Measurements from ENCODE around the gene TNRC6A. TPM values are rescaled to one million over a fixed set of nuclear protein-coding genes. Genes with fewer than 3 reads are reported as not detected.
"Not testable (repeated sequence)": the region's sequence is repeated elsewhere in the genome, so short reads cannot be mapped to it uniquely, and the experiment has no call there.

Gene TNRC6A
- total RNA-seq, 1 experiment from 2014 or later, result 41.7 TPM

- DNase-seq, result peak; percentile 35
- Histone ChIP-seq H3K36me3 (replicated peaks; ENCODE audit: control insufficient read depth, insufficient read depth, low read length) (no peaks in the 10 kb centered on the region), H3K4me3 (ENCODE audit: insufficient read depth, low read depth, low read length) (no peak within 1 kb of the TSS), H3K27me3 (ENCODE audit: control insufficient read depth, insufficient read depth, low read length) (no peaks in the 10 kb centered on the region)
Observed at GRCh38 chr16:24845726-24846547, 116.5 kb downstream of the TNRC6A start, which contains the start of gene SLC5A11. TSS of gene SLC5A11 (plus strand) at chr16:24845963. CDS start at chr16:24858644, 12,681 bp downstream.

DNA sequence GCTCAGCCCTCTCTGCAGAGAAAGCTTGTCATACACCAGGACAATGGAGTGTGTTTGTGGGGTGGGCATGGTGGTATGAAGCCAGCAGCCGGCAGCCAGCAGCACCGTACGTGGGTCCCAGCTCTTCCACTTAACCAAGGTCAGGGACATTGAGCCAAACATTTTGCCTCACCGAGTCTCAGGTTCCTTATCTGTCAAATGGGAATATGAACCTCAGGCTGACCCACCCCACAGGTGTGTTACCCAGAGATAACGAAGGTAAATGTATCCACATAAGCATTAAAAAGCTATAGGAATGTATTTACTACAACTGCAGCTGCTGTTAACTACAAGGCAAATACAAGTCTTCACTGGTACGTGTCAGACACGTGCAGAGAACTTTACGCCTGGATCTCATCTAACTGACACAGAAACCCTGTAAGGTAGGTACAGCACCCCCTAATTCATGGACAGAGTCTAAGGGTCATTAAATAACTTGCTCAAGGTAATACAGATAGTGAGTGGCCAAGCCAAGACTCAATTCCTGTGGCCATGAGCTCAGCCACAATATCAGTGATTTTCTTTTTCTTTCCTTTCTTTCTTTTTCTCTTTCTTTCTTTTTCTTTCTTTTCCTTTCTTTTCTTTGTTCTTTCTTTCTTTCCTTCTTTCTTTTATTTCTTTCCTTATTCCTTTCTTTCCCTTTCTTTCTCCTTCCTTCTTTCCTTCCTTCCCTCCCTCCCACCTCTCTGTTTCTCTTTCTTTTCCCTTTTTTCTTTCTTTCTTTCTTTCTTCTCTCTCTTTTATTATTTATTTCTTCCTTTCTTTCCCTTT is 117.3 kb downstream of the TNRC6A start:
- no peak for DNase-seq
- Histone ChIP-seq H3K36me3 (replicated peaks; ENCODE audit: control insufficient read depth, insufficient read depth, low read length) (no peaks in the 10 kb centered on the region), H3K27me3 (ENCODE audit: control insufficient read depth, insufficient read depth, low read length) (no peaks in the 10 kb centered on the region), H3K4me3 (ENCODE audit: insufficient read depth, low read depth, low read length) (no peak overlapping the region)

DNA sequence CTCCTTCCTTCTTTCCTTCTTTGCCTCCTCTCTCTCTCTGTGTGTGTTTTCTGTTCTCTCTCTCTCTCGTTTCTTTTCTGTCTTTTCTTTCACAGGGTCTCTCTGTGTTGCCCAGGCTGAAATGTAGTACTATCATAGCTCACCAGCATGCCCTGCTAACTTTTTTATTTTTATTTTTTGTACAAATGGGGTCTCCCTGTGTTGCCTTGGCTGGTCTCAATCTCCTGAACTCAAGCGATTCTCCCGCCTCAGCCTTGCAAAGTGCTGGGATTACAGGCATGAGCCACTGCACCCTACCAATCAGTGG is 117.9 kb downstream of the TNRC6A start:
- Histone ChIP-seq H3K36me3 (replicated peaks; ENCODE audit: control insufficient read depth, insufficient read depth, low read length) (no peaks in the 10 kb centered on the region), H3K4me3 (ENCODE audit: insufficient read depth, low read depth, low read length) (no peak overlapping the region), H3K27me3 (ENCODE audit: control insufficient read depth, insufficient read depth, low read length) (no peaks in the 10 kb centered on the region)
- no peak for DNase-seq

- DNase-seq, result no peak
- H3K36me3 ChIP-seq (replicated peaks; ENCODE audit: control insufficient read depth, insufficient read depth, low read length), result no peaks in the 10 kb centered on the region
- no peak overlapping the region for H3K4me3 ChIP-seq (ENCODE audit: insufficient read depth, low read depth, low read length)
- H3K27me3 ChIP-seq (ENCODE audit: control insufficient read depth, insufficient read depth, low read length), result no peaks in the 10 kb centered on the region
Observed at GRCh38 chr16:24848065-24848464, 118.6 kb downstream of the TNRC6A start.

DNA sequence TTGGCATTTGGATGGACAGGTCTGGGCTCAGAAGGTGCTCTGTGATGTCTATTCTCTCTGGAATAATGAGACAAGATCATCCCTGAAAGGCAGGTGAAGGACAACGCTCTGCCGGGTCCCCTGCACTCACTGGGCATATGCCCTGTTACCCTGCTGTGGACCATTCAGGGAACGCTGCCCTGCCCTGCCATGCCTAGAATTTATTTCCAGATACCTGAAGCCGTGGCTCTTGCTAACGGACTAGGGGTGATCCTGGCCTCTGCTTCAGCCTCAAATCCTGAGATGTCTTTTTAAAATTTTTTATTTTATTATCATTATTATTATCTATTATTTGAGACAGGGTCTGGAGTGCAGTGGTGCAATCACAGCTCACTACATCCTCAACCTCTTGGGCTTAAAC is 120.2 kb downstream of the TNRC6A start:
- Histone ChIP-seq H3K36me3 (replicated peaks; ENCODE audit: control insufficient read depth, insufficient read depth, low read length) (no peaks in the 10 kb centered on the region), H3K4me3 (ENCODE audit: insufficient read depth, low read depth, low read length) (no peak overlapping the region), H3K27me3 (ENCODE audit: control insufficient read depth, insufficient read depth, low read length) (no peaks in the 10 kb centered on the region)
- DNase-seq, result no peak

GRCh38 chr16:24850289-24850938 is 121.0 kb downstream of the TNRC6A start:
- H3K36me3 ChIP-seq (replicated peaks; ENCODE audit: control insufficient read depth, insufficient read depth, low read length), result no peaks in the 10 kb centered on the region
- H3K4me3 ChIP-seq (ENCODE audit: insufficient read depth, low read depth, low read length), result no peak overlapping the region
- H3K27me3 ChIP-seq (ENCODE audit: control insufficient read depth, insufficient read depth, low read length), result no peaks in the 10 kb centered on the region
- no peak for DNase-seq

DNA sequence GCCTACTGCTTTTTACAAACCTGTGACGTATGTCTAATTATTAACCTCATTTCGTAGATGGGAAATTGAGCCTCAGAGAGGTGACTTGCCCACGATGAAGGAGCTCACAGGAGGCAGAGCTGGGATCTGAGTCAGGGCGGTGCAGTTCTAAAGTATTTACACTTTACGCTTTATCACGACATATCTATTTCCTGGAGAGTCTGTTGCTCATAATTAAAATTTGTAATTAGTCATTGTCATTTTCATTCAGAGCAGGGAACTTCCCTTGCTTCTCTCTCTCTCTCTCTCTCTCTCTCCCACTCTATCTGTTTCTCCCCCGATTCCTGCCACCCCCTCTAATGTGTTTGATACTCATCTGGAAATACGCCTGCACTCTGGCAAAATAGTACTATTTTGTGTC is 122.2 kb downstream of the TNRC6A start:
- Histone ChIP-seq H3K4me3 (ENCODE audit: insufficient read depth, low read depth, low read length) (no peak overlapping the region), H3K36me3 (replicated peaks; ENCODE audit: control insufficient read depth, insufficient read depth, low read length) (no peaks in the 10 kb centered on the region), H3K27me3 (ENCODE audit: control insufficient read depth, insufficient read depth, low read length) (no peaks in the 10 kb centered on the region)
- no peak for DNase-seq

GRCh38 chr16:24852281-24852721 is 122.8 kb downstream of the TNRC6A start:
- DNase-seq, result no peak
- H3K36me3 ChIP-seq (replicated peaks; ENCODE audit: control insufficient read depth, insufficient read depth, low read length), result no peaks in the 10 kb centered on the region

DNA sequence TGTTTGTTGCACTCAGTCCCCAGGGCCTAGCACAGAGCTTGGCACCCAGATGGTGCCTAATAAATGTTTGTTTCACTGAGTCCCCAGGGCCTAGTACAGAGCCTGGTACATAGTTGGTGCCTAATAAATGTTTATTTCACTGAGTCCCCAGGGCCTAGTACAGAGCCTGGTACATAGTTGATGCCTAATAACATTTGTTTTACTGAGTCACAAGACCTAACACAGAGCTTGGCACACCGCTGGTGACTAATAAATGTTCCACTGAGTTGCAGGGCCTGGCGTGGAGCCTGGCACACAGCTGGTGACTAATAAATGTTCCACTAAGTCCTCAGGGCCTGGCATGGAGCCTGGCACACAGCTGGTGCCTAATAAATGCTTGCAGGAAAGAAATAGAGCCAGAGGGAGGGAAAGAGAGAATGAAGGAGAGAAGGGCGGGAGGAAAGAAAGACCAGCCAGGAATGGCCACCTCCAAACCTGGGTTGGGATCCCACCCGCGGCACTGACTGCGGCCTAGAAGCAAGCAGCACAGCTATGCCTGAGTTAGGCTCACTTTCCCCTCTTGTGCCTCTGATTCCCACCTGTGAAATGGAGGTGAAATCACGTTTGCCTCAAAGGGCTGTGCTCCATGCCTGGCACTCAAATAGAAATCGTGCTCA is 123.8 kb downstream of the TNRC6A start:
- DNase-seq, result no peak
- Histone ChIP-seq H3K4me3 (ENCODE audit: insufficient read depth, low read depth, low read length) (no peak overlapping the region), H3K36me3 (replicated peaks; ENCODE audit: control insufficient read depth, insufficient read depth, low read length) (no peaks in the 10 kb centered on the region), H3K27me3 (ENCODE audit: control insufficient read depth, insufficient read depth, low read length) (no peaks in the 10 kb centered on the region)

More at GRCh38 chr16:24852281-24852721, 122.8 kb downstream of the TNRC6A start:
- Histone ChIP-seq H3K4me3 (ENCODE audit: insufficient read depth, low read depth, low read length) (no peak overlapping the region), H3K27me3 (ENCODE audit: control insufficient read depth, insufficient read depth, low read length) (no peaks in the 10 kb centered on the region)

- no peaks in the 10 kb centered on the region for H3K27me3 ChIP-seq (ENCODE audit: control insufficient read depth, insufficient read depth, low read length)
- DNase-seq, result peak; percentile 52
- no peak overlapping the region for H3K4me3 ChIP-seq (ENCODE audit: insufficient read depth, low read depth, low read length)
- H3K36me3 ChIP-seq (replicated peaks; ENCODE audit: control insufficient read depth, insufficient read depth, low read length), result no peaks in the 10 kb centered on the region
Observed at GRCh38 chr16:24853830-24854229, 124.4 kb downstream of the TNRC6A start.

DNA sequence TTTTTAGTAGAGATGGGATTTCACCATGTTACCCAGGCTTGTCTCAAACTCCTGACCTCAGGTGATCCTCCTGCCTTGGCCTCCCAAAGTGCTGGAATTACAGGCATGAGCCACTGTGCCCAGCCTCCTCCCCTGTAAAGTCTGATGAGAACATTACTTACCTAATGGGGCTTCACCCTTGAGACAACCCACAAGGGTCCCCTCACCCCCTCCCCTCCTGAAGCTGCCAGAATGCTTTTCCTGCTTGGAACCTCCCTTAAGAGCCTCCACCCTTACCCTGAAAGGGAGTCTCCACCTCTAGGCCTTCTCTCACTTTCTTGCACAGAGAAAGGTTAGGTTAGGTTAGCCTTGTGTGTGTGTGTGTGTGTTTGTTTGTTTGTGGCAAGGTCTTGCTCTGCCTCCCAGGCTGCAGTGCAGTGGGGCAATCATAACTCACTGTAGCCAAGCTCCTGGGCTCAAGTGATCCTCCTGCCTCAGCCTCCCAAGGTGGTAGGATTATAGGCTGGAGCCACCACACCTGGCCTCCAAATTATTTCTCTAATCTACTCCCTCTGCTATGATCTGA is 125.2 kb downstream of the TNRC6A start:
- DNase-seq, result no peak
- Histone ChIP-seq H3K36me3 (replicated peaks; ENCODE audit: control insufficient read depth, insufficient read depth, low read length) (no peaks in the 10 kb centered on the region), H3K4me3 (ENCODE audit: insufficient read depth, low read depth, low read length) (no peak overlapping the region), H3K27me3 (ENCODE audit: control insufficient read depth, insufficient read depth, low read length) (no peaks in the 10 kb centered on the region)

GRCh38 chr16:24855678-24856077 is 126.2 kb downstream of the TNRC6A start:
- no peak for DNase-seq
- no peaks in the 10 kb centered on the region for H3K36me3 ChIP-seq (replicated peaks; ENCODE audit: control insufficient read depth, insufficient read depth, low read length)
- no peaks in the 10 kb centered on the region for H3K27me3 ChIP-seq (ENCODE audit: control insufficient read depth, insufficient read depth, low read length)
- no peak overlapping the region for H3K4me3 ChIP-seq (ENCODE audit: insufficient read depth, low read depth, low read length)

- DNase-seq; H3K36me3 ChIP-seq (replicated peaks; ENCODE audit: control insufficient read depth, insufficient read depth, low read length); H3K4me3 ChIP-seq (ENCODE audit: insufficient read depth, low read depth, low read length); H3K27me3 ChIP-seq (ENCODE audit: control insufficient read depth, insufficient read depth, low read length): not testable (repeated sequence)
Observed at GRCh38 chr16:24856871-24857270, 127.4 kb downstream of the TNRC6A start.

All from H7 (cell line).